H1 (cell line): ENCODE results near the gene ALX1. TPM values are rescaled to one million over a fixed set of nuclear protein-coding genes. Genes with fewer than 3 reads are reported as not detected.

ENCODE experiments used
- CHD7 ChIP-seq: fragments of 300-600 bp; sonication (generic); IDR thresholded peaks from 2 replicates; pipeline ENCODE4 v1.7.1; 2012; ENCODE audit warnings: low read length, moderate library complexity, mild to moderate bottlenecking, inconsistent platforms; ENCODE audit not compliant: insufficient replicate concordance
- polyA plus RNA-seq, 7 experiments: library from polyadenylated mRNA; depleted of rRNA in 3 of 7; stranded (reverse) in 5 of 7; unstranded in 2 of 7; fragments of >200 nt in 5 of 7; fragments of 200-250 nt in 2 of 7; gene quantifications; 1 replicate in 5 of 7; 2 replicates in 1 of 7; 4 replicates in 1 of 7; pipeline versions ENCODE4 v1.2.1 to v1.2.3, GENCODE V29; 2011 to 2013; ENCODE audit warnings: missing spikeins in 2 of 7, mixed read lengths in 2 of 7
- total RNA-seq: library from RNA; stranded (reverse); fragmentation: NEBNext Ultra II Directional; extraction: Animal tissue kit (Norgen Biotek cat#: 25700); gene quantifications from 2 replicates; pipeline ENCODE4 v1.2.1, GENCODE V29; 2021

Gene ALX1
- total and polyA plus RNA-seq, 2 of the 8 experiments (the other 6 are each of a cell fraction or from before 2014, with no cell fraction given), result 0.41 to 0.73 TPM

DNA sequence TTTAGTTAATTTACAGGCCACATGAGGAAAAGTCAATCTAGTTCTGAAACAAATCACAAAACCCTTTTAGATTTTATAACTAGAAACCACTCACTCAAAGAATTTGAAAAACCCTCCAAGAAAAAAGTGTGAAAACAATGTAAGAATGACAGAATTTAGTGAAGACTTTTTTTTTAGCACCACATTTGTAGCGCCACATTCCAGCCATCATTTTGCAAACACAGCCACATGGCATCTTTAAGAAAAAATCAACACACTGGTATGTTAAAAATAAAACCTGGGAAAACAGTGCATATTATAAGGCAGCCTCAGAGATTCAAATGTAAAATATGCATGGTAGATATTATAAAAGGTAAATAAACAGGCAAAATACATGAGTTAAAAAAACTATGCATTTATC lies 22.3 kb upstream of the ALX1 start (continued):
- no peak for TF ChIP-seq CHD7
- TF ChIP-seq, all 59 proteins: peak for 0
